Brain microvascular endothelial cell (primary cell): ENCODE measurements around the gene FOXD4L6.
"Not testable (repeated sequence)": the region's sequence is repeated elsewhere in the genome, so short reads cannot be mapped to it uniquely, and the experiment has no call there.

ENCODE experiments used
- DNase-seq: peaks from one replicate; pipeline ENCODE4 v3.0.0-alpha.2; 2020
- H3K27ac ChIP-seq: fragments of 250-450 bp; sonication (Bioruptor Pico); 2 replicates; pipeline ENCODE4 v1.5.1; 2020; ENCODE audit warnings: mild to moderate bottlenecking, moderate library complexity
- H3K27me3 ChIP-seq: fragments of 250-450 bp; sonication (Bioruptor Pico); replicated peaks from 2 replicates; pipeline ENCODE4 v1.5.1; 2020; ENCODE audit warnings: mild to moderate bottlenecking
- H3K36me3 ChIP-seq: fragments of 250-450 bp; sonication (Bioruptor Pico); replicated peaks from 2 replicates; pipeline ENCODE4 v1.5.1; 2020; ENCODE audit warnings: mild to moderate bottlenecking
- H3K4me3 ChIP-seq: 2 replicates; pipeline ENCODE4 v1.5.1; 2011; ENCODE audit warnings: low read depth, mild to moderate bottlenecking, control low read depth, low read length, moderate library complexity
- CTCF ChIP-seq: IDR thresholded peaks from 2 replicates; pipeline ENCODE4 v1.5.1; 2011; ENCODE audit warnings: low read depth, mild to moderate bottlenecking, moderate library complexity, low read length, control low read depth, inconsistent platforms; ENCODE audit errors: missing control alignments
- in situ Hi-C: cut with HindIII; loops from 2 replicates; pipeline ENCODE4 v1.10.0; 2017; ENCODE audit warnings: low sequenced_read_pairs, low pct_ligation_motif_present

The FOXD4L6 gene

GRCh38 chr9:41111414-41111813 lies 17.1 kb downstream of the FOXD4L6 start:
- H3K36me3 ChIP-seq, H3K27me3 ChIP-seq, H3K27ac ChIP-seq, H3K4me3 ChIP-seq, in situ Hi-C loops, DNase-seq: not testable (repeated sequence)

GRCh38 chr9:41110913-41111312 lies 17.6 kb downstream of the FOXD4L6 start:
- H3K27ac ChIP-seq, H3K36me3 ChIP-seq, H3K4me3 ChIP-seq, H3K27me3 ChIP-seq, DNase-seq, in situ Hi-C loops: not testable (repeated sequence)
- TF ChIP-seq CTCF, result peak; percentile 3

- DNase-seq, H3K4me3 ChIP-seq, H3K27me3 ChIP-seq, in situ Hi-C loops, H3K27ac ChIP-seq, H3K36me3 ChIP-seq: not testable (repeated sequence)
Measured at GRCh38 chr9:41109253-41109652, 19.2 kb downstream of the FOXD4L6 start.

DNA sequence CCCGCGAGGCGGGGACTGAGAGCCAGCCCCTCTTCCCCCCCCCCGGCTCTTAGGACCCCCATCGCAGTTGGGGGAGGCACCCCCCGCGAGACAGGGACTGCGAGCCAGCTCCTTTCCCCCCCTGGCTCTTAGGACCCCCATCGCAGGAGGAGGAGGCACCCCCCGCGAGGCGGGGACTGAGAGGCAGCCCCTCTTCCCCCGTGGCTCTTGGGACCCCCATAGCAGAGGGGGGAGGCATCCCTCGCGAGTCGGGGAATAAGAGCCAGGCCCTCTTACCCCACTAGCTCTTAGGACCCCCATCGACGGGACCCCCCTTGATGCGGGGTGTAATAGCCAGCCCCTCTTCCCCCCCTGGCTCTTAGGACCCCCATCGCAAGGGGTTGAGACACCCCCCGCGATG lies 19.7 kb downstream of the FOXD4L6 start:
- in situ Hi-C loops, H3K27ac ChIP-seq, H3K36me3 ChIP-seq, H3K27me3 ChIP-seq, DNase-seq, H3K4me3 ChIP-seq: not testable (repeated sequence)

DNA sequence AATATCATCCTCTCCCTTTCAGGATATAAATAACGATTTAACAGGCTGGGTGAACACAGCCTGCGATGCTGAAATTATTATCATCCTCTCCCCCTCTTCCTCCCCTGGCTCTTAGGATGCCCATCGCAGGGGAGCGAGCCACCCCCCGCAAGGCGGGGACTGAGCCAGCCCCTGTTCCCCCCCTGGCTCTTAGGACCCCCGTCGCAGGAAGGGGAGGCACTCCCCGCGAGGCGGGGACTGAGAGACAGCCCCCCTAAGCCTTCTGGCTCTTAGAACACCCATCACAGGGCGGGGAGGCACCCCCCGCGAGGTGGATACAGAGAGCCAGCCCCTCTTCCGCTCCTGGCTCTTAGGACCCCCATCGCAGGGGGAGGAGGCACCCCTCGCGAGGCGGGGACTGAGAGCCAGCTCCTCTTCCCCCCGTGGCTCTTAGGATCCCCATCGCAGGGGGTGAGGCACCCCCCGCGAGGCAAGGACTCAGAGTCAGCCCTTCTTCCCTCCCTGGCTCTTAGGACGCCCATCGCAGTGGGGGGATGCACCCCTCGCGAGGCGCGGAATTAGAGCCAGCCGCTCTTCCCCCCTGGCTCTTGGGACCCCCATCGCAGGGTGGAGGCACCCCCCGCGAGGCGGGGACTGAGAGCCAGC lies 21.9 kb downstream of the FOXD4L6 start:
- DNase-seq, H3K27me3 ChIP-seq, in situ Hi-C loops, H3K4me3 ChIP-seq, H3K36me3 ChIP-seq, H3K27ac ChIP-seq: not testable (repeated sequence)

- H3K4me3 ChIP-seq, DNase-seq, H3K27me3 ChIP-seq, in situ Hi-C loops, H3K27ac ChIP-seq, H3K36me3 ChIP-seq: not testable (repeated sequence)
Measured at GRCh38 chr9:41105557-41106253, 22.8 kb downstream of the FOXD4L6 start.

DNA sequence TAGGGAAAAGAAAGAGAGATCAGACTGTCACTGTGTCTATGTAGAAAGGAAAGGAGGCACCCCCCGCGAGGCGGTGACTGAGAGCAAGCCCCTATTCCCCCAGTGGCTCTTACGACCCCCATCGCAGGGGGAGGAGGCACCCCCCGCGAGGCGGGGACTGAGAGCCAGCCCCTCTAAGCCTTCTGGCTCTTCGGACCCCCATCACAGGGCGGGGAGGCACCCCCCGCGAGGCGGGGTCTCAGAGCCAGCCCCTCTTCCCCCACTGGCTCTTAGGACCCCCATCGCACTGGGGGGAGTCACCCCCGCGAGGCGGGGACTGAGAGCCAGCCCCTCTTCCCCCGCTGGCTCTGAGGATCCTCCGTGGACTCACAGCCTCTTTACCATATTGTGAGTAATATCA lies 23.9 kb downstream of the FOXD4L6 start:
- DNase-seq, H3K4me3 ChIP-seq, in situ Hi-C loops, H3K36me3 ChIP-seq, H3K27ac ChIP-seq, H3K27me3 ChIP-seq: not testable (repeated sequence)

GRCh38 chr9:41100508-41100907 lies 28.0 kb downstream of the FOXD4L6 start:
- DNase-seq, H3K27me3 ChIP-seq, in situ Hi-C loops, H3K36me3 ChIP-seq, H3K27ac ChIP-seq, H3K4me3 ChIP-seq: not testable (repeated sequence)

DNA sequence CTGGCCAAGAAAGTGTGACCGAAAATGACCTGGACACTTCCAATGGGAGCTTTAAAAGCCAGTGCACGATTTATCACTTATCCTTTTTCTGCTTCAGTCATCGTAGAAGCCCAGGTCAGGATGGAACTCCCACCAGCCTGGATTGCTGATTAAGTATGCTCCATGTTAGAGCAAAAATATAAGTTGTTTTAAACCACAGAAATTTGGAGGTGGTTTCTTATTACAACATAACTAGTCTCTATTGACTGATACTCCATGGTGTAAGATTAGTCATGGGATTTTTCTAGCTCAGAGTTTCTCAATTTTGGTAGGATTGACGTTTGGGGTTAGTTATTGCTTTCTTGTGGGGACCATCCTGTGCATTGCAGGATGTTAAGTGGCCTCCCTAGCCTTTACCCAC lies 29.7 kb downstream of the FOXD4L6 start:
- H3K27me3 ChIP-seq, H3K27ac ChIP-seq, in situ Hi-C loops, DNase-seq, H3K4me3 ChIP-seq, H3K36me3 ChIP-seq: not testable (repeated sequence)

DNA sequence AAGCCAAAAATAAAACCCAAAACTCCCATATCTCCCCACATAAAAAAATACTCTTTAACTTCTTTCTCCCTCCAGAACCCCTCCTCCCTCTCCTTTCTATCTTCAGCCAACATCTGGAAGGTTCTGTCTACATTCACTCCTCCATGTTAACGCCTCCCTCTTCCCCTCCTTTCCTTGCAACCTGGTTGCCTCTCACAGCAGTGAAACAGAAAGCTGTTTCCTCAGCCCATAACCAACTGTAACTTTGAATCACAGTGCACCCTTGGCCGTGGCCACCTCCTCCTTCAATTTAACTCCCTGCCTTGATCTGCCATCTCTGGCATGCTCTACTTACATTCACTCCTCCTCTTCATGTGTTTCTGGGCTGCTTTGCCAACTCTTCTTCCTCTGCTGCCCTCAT lies 33.4 kb downstream of the FOXD4L6 start:
- H3K27me3 ChIP-seq, DNase-seq, H3K36me3 ChIP-seq, in situ Hi-C loops, H3K27ac ChIP-seq, H3K4me3 ChIP-seq: not testable (repeated sequence)

DNA sequence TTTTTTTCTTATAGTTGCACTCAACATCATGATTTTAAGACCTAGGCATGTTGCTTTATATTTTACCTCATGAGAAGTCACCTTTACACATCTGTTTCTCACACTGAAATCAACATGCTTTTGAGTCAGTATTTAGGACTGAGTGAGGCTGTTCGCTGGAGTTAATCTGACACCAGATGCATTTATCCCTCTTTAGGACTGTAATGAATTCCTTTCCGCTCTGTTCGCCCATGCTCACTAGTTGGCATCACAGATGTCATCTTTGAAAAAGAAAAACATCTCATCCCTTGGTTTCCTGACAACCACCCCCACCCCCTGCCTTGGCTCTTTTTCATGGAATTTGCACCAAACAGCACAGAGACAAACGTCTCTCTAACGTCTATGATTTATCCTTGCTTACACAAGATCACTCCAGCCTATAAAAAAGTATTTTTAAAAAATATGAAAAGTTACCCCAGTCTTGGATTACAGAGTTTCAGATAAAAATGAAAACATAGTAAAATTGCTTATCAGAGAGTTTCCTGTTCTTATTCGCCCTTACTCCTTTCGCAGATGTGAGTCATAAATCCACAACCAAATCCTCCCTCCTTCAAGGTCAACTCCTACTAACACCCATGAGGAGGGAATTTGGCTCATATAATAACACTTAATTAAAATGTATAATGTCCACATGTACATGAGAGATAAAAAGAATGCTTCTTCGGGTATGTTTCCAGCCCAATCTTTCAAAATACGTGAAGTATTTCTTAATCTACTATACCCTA lies 34.3 kb downstream of the FOXD4L6 start:
- H3K36me3 ChIP-seq, in situ Hi-C loops, H3K27ac ChIP-seq, H3K4me3 ChIP-seq, H3K27me3 ChIP-seq, DNase-seq: not testable (repeated sequence)

- in situ Hi-C loops, H3K27ac ChIP-seq, DNase-seq, H3K36me3 ChIP-seq, H3K4me3 ChIP-seq, H3K27me3 ChIP-seq: not testable (repeated sequence)
Measured at GRCh38 chr9:41090922-41091321, 37.6 kb downstream of the FOXD4L6 start.

- H3K27ac ChIP-seq, H3K4me3 ChIP-seq, DNase-seq, in situ Hi-C loops, H3K36me3 ChIP-seq, H3K27me3 ChIP-seq: not testable (repeated sequence)
Measured at GRCh38 chr9:41090386-41090785, 38.1 kb downstream of the FOXD4L6 start.
